Activated CD4-positive, alpha-beta T cell treated with anti-CD3 and anti-CD28 coated beads for 36 hours (primary cell): ENCODE measurements around the gene B4GALT5. TPM values are rescaled to one million over a fixed set of nuclear protein-coding genes. Genes with fewer than 3 reads are reported as not detected.
A peak's percentile ranks its signal among the peaks of the same experiment; 100 is the strongest.

Experiments
- ATAC-seq: fragments of 200-7000 bp; cut with Tn5 transposase; one replicate; pipeline ENCODE4 v1.10.0; 2021; ENCODE audit warnings: mild to moderate bottlenecking, moderate library complexity
- CTCF ChIA-PET: fragments of 350-600 bp; sonication (Branson Sonifier 250); formaldehyde crosslinking; loops from one replicate; lab custom pipeline; 2021; ENCODE audit warnings: antibody characterized with exemption; lab: Charles Lee
- POLR2A ChIA-PET: fragments of 350-600 bp; sonication (Branson Sonifier 250); formaldehyde crosslinking; loops from one replicate; lab custom pipeline; 2021; ENCODE audit warnings: antibody characterized with exemption, inconsistent platforms; lab: Charles Lee
- DNase-seq: peaks from one replicate; pipeline ENCODE4 v3.0.0-alpha.2; 2020
- H3K27ac Mint-ChIP-seq: one replicate; pipeline ENCODE4 v1.8.0; 2021; ENCODE audit warnings: mixed read lengths
- H3K27me3 Mint-ChIP-seq: one replicate; pipeline ENCODE4 v1.8.0; 2021; ENCODE audit warnings: mixed read lengths
- H3K36me3 Mint-ChIP-seq: one replicate; pipeline ENCODE4 v1.8.0; 2021; ENCODE audit warnings: low read depth, mixed read lengths
- H3K4me1 Mint-ChIP-seq: one replicate; pipeline ENCODE4 v1.8.0; 2021; ENCODE audit warnings: mixed read lengths
- H3K4me3 Mint-ChIP-seq: one replicate; pipeline ENCODE4 v1.8.0; 2021; ENCODE audit warnings: mild to moderate bottlenecking, moderate library complexity, mixed read lengths
- H3K9me3 Mint-ChIP-seq: one replicate; pipeline ENCODE4 v1.8.0; 2021; ENCODE audit warnings: low read depth, mixed read lengths
- intact Hi-C, 2 experiments: fragments of 100-400 bp; cut with DNase I in 1 of 2; cut with micrococcal nuclease in 1 of 2; formaldehyde crosslinking; loops; one replicate each; pipeline versions ENCODE4 v1.14.2 to v1.15.1; 2022 to 2024; cut with DNase I, micrococcal nuclease
- total RNA-seq, 2 experiments: library from RNA; stranded (reverse); gene quantifications; one replicate each; pipeline ENCODE4 v1.2.3, GENCODE V29; 2021

B4GALT5 gene
- total RNA-seq, 2 experiments from 2014 or later, result 18.6 to 19.6 TPM

- H3K9me3 Mint-ChIP-seq, result no peaks in the 10 kb centered on the region
- H3K27ac Mint-ChIP-seq, result no peak overlapping the region
Observed at GRCh38 chr20:49690899-49691620, 22.6 kb downstream of the B4GALT5 start.

GRCh38 chr20:49687595-49688567, 25.8 kb downstream of the B4GALT5 start:
- POLR2A ChIA-PET, result no interaction called here
- Mint-ChIP-seq H3K4me3 (no peak overlapping the region), H3K27ac (no peak overlapping the region), H3K36me3 (peaks cover 3% of the 10 kb centered on the region), H3K27me3 (no peaks in the 10 kb centered on the region), H3K9me3 (no peaks in the 10 kb centered on the region), H3K4me1 (peaks cover 21% of the 10 kb centered on the region)
- no peak for ATAC-seq
- CTCF ChIA-PET, result no interaction called here
- DNase-seq, result no peak
- intact Hi-C loops, result no loop called here

More at GRCh38 chr20:49690899-49691620, 22.6 kb downstream of the B4GALT5 start:
- Mint-ChIP-seq H3K4me3 (no peak overlapping the region), H3K4me1 (peaks cover 26% of the 10 kb centered on the region), H3K27me3 (no peaks in the 10 kb centered on the region), H3K36me3 (no peaks in the 10 kb centered on the region)
- intact Hi-C loops, result no loop called here
- POLR2A ChIA-PET, result no interaction called here
- no peak for DNase-seq
- CTCF ChIA-PET, result interaction anchor here (0.7 to 1.1 kb wide), 3 partner anchors 12 to 99 kb away, joined by 3 to 4 read pairs (median 3); no protein-coding TSS in a partner anchor
- ATAC-seq, result no peak

GRCh38 chr20:49685809-49686208, 27.9 kb downstream of the B4GALT5 start:
- Mint-ChIP-seq H3K4me1 (peaks cover 26% of the 10 kb centered on the region), H3K36me3 (peaks cover 3% of the 10 kb centered on the region), H3K9me3 (no peaks in the 10 kb centered on the region), H3K27me3 (no peaks in the 10 kb centered on the region), H3K4me3 (no peak overlapping the region), H3K27ac (no peak overlapping the region)
- ChIA-PET POLR2A (interaction anchor here (0.6 to 1.4 kb wide), 3 partner anchors 17 to 72 kb away, joined by 4 to 11 read pairs (median 11); no protein-coding TSS in a partner anchor), CTCF (interaction anchor here (0.6 to 1.8 kb wide), 6 partner anchors 10 to 121 kb away, joined by 3 to 5 read pairs (median 3); no protein-coding TSS in a partner anchor)
- ATAC-seq (no peak), DNase-seq (no peak)
- intact Hi-C loops, result no loop called here

- intact Hi-C loops, result no loop called here
- peaks cover 3% of the 10 kb centered on the region for H3K36me3 Mint-ChIP-seq
- ATAC-seq, result no peak
- no peak overlapping the region for H3K27ac Mint-ChIP-seq
- CTCF ChIA-PET, result interaction anchor here (0.6 to 1.8 kb wide), 5 partner anchors 9 to 122 kb away, joined by 3 to 5 read pairs (median 3); no protein-coding TSS in a partner anchor
- DNase-seq, result no peak
- H3K9me3 Mint-ChIP-seq, result no peaks in the 10 kb centered on the region
- POLR2A ChIA-PET, result interaction anchor here (1.4 kb wide), 1 partner anchor 16 kb away, joined by 4 read pairs; no protein-coding TSS in a partner anchor
- H3K4me3 Mint-ChIP-seq, result no peak overlapping the region
- H3K4me1 Mint-ChIP-seq, result peaks cover 27% of the 10 kb centered on the region
- no peaks in the 10 kb centered on the region for H3K27me3 Mint-ChIP-seq
Observed at GRCh38 chr20:49685161-49685601, 28.5 kb downstream of the B4GALT5 start.

DNA sequence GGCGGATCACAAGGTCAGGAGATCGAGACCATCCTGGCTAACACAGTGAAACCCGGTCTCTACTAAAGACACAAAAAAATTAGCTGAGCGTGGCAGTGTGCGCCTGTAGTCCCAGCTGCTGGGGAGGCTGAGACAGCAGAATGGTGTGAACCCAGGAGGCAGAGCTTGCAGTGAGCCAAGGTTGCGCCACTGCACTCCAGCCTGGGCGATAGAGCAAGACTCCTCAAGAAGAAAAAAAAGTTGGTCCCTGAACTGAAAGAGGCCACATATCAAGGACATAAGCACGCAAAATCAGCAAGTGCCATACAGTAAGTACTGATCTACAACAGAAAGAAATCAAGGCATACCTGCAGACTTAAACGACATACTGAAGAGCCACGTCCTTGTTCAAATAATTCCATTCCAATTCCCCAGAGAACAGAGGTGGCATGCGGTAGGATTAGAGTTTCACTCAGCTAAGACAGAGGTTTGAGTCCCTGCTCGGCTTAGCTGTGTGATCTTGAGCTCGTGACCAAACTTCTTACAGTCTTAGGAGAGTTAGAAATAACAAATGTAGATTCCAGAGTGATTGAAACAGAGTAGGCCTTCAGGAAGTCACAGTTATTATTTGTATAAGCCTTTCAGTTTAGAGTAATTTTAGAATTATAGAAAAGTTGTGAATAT, 29.2 kb downstream of the B4GALT5 start:
- peaks cover 3% of the 10 kb centered on the region for H3K36me3 Mint-ChIP-seq
- no peak overlapping the region for H3K27ac Mint-ChIP-seq
- H3K9me3 Mint-ChIP-seq, result no peaks in the 10 kb centered on the region
- CTCF ChIA-PET, result interaction anchor here (0.6 to 1.0 kb wide), 2 partner anchors 30 to 1212 kb away, joined by 3 read pairs; no protein-coding TSS in a partner anchor
- DNase-seq (no peak), ATAC-seq (no peak)
- no peak overlapping the region for H3K4me3 Mint-ChIP-seq
- intact Hi-C loops, result no loop called here
- POLR2A ChIA-PET, result no interaction called here
- H3K27me3 Mint-ChIP-seq, result no peaks in the 10 kb centered on the region
- peaks cover 31% of the 10 kb centered on the region for H3K4me1 Mint-ChIP-seq

GRCh38 chr20:49682798-49683197, 30.9 kb downstream of the B4GALT5 start:
- ATAC-seq (no peak), DNase-seq (no peak)
- Mint-ChIP-seq H3K9me3 (no peaks in the 10 kb centered on the region), H3K27ac (no peak overlapping the region), H3K4me1 (peaks cover 42% of the 10 kb centered on the region), H3K36me3 (peaks cover 3% of the 10 kb centered on the region), H3K27me3 (no peaks in the 10 kb centered on the region), H3K4me3 (no peak overlapping the region)
- CTCF ChIA-PET, result interaction anchor here (0.7 kb wide), 1 partner anchor 10 kb away, joined by 4 read pairs; no protein-coding TSS in a partner anchor
- intact Hi-C loops, result no loop called here
- POLR2A ChIA-PET, result no interaction called here

DNA sequence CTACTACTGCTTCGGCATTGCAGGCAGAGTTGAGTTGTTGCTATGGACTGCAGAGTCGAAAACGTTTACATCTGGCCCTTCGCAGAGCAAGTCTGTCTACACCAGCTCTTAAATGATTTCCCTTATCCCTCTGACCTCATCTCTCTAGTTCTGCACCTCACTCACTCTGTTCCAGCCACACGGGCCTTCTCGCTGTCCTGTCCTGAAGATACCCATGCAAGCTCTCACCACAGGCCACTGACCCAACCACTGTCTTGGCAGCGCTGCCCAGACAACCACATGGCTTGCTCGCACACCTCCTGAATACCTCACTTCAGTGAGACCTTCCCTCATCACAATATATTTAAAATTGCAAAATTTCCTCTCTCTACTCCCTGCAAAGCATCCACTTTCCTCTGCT, 31.4 kb downstream of the B4GALT5 start:
- ChIA-PET POLR2A (no interaction called here), CTCF (interaction anchor here (1.1 kb wide), 1 partner anchor 21 kb away, joined by 3 read pairs; no protein-coding TSS in a partner anchor)
- Mint-ChIP-seq H3K4me1 (peaks cover 47% of the 10 kb centered on the region), H3K27me3 (no peaks in the 10 kb centered on the region), H3K9me3 (no peaks in the 10 kb centered on the region), H3K4me3 (no peak overlapping the region), H3K27ac (peak overlapping the region; percentile 39), H3K36me3 (peaks cover 3% of the 10 kb centered on the region)
- ATAC-seq (no peak), DNase-seq (no peak)
- intact Hi-C loops, result no loop called here

- H3K36me3 Mint-ChIP-seq, result peaks cover 7% of the 10 kb centered on the region
- ATAC-seq (no peak), DNase-seq (no peak)
- no peaks in the 10 kb centered on the region for H3K27me3 Mint-ChIP-seq
- peaks cover 51% of the 10 kb centered on the region for H3K4me1 Mint-ChIP-seq
- POLR2A ChIA-PET, result no interaction called here
- intact Hi-C loops, result no loop called here
- CTCF ChIA-PET, result interaction anchor here (1.1 kb wide), 1 partner anchor 21 kb away, joined by 3 read pairs; no protein-coding TSS in a partner anchor
- H3K9me3 Mint-ChIP-seq, result no peaks in the 10 kb centered on the region
- no peak overlapping the region for H3K27ac Mint-ChIP-seq
- H3K4me3 Mint-ChIP-seq, result no peak overlapping the region
Observed at GRCh38 chr20:49681850-49682216, 31.8 kb downstream of the B4GALT5 start.

GRCh38 chr20:49680484-49680883, 33.2 kb downstream of the B4GALT5 start:
- DNase-seq, result no peak
- H3K4me3 Mint-ChIP-seq, result no peak overlapping the region
- CTCF ChIA-PET, result interaction anchor here (0.8 to 1.2 kb wide), 2 partner anchors 164 to 503 kb away, joined by 3 read pairs; no protein-coding TSS in a partner anchor

DNA sequence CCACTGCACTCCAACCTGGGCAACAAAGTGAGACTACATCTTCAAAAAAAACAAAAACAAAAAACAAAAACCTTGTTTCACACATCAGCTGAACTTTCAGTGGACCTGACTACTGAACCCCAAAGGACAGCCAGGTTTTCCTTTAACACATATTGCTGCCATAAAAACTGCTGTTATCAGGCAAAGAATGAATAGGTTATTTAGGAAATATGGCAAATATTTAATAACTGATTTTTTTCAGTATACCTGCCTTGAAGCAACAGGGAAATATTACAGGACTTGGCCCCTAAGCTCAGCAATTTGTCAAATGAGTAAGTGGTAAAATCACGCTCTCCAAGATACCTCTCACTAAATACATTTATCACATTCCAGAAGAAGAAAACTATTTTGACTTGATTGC, 34.0 kb downstream of the B4GALT5 start:
- H3K36me3 Mint-ChIP-seq, result peaks cover 6% of the 10 kb centered on the region
- POLR2A ChIA-PET, result interaction anchor here (1.0 kb wide), 2 partner anchors 88 to 133 kb away, joined by 3 to 4 read pairs; partner anchors contain the start of gene SLC9A8
- H3K27me3 Mint-ChIP-seq, result no peaks in the 10 kb centered on the region
- ATAC-seq, result no peak
- H3K27ac Mint-ChIP-seq, result peak overlapping the region; percentile 35
- no peaks in the 10 kb centered on the region for H3K9me3 Mint-ChIP-seq
- intact Hi-C loops, result loop anchor here (1.0 to 2.0 kb wide), 4 partner anchors 9 to 97 kb away; no protein-coding TSS in a partner anchor
- CTCF ChIA-PET, result interaction anchor here (0.7 to 1.5 kb wide), 5 partner anchors 10 to 502 kb away, joined by 3 to 4 read pairs (median 3); no protein-coding TSS in a partner anchor
- H3K4me1 Mint-ChIP-seq, result peaks cover 55% of the 10 kb centered on the region
- H3K4me3 Mint-ChIP-seq, result no peak overlapping the region
- no peak for DNase-seq

More at GRCh38 chr20:49680484-49680883, 33.2 kb downstream of the B4GALT5 start:
- Mint-ChIP-seq H3K27me3 (no peaks in the 10 kb centered on the region), H3K27ac (no peak overlapping the region), H3K36me3 (peaks cover 7% of the 10 kb centered on the region), H3K4me1 (peaks cover 57% of the 10 kb centered on the region), H3K9me3 (no peaks in the 10 kb centered on the region)
- POLR2A ChIA-PET, result no interaction called here
- intact Hi-C loops, result no loop called here
- no peak for ATAC-seq
